K562 (cell line): ENCODE results near the gene ITSN1. TPM values are rescaled to one million over a fixed set of nuclear protein-coding genes. Genes with fewer than 3 reads are reported as not detected.

Experiments used
- ATAC-seq: fragments of 200-7000 bp; cut with Tn5 transposase; 3 replicates; pipeline ENCODE4 v1.9.1; 2020; ENCODE audit warnings: moderate library complexity
- BruUV-seq: library from RNA; stranded (reverse); fragments of 400-500 nt; replicated peaks from 2 replicates; lab custom pipeline; 2021; lab: Mats Ljungman, UMichigan
- CTCF ChIA-PET: fragments of 300-600 bp; formaldehyde crosslinking; extraction: SDS; loops from one replicate; lab custom pipeline; 2021; ENCODE audit warnings: low intra/inter-chr PET ratio; lab: Yijun Ruan, JAX
- POLR2A ChIA-PET: fragments of 300-600, 350-650 bp; sonication (Branson Sonifier 250); formaldehyde crosslinking; extraction: SDS; loops from one replicate; lab custom pipeline; 2021; ENCODE audit warnings: antibody characterized with exemption, inconsistent platforms; lab: Yijun Ruan, JAX
- DNase-seq, 4 experiments: peaks; one replicate each; pipeline versions ENCODE4 v3.0.0 to v3.0.0-alpha.2; 2011 to 2018; ENCODE audit warnings: low spot score in 3 of 4, mixed read lengths in 3 of 4; ENCODE audit errors: extremely low read depth in 1 of 4
- FAIRE-seq: peaks from 2 replicates; lab custom pipeline; 2011; peaks lifted over from hg19 to GRCh38; lab: Jason Lieb, UNC
- H2AFZ ChIP-seq: 2 replicates; pipeline ENCODE4 v1.6.0; 2011; ENCODE audit warnings: low read depth, low read length, control low read depth, inconsistent platforms
- H3K27ac ChIP-seq: fragments of 200-600 bp; 3 replicates; pipeline ENCODE4 v1.8.0; 2011; ENCODE audit warnings: low read depth, mild to moderate bottlenecking, control low read depth, inconsistent platforms, low read length, moderate library complexity, mixed read lengths; ENCODE audit errors: extremely low read depth
- H3K27me3 ChIP-seq, 2 experiments: fragments of 300-600 bp in 1 of 2; 2 replicates in 1 of 2; 3 replicates in 1 of 2; pipeline versions ENCODE4 v1.6.0 to v1.8.0; 2011; ENCODE audit warnings: inconsistent platforms in 2 of 2, low read length in 2 of 2, mild to moderate bottlenecking in 1 of 2, mixed read lengths in 1 of 2, moderate library complexity in 1 of 2; ENCODE audit not compliant: control insufficient read depth in 2 of 2, insufficient read depth in 2 of 2
- H3K36me3 ChIP-seq: fragments of 300-600 bp; 3 replicates; pipeline ENCODE4 v1.8.0; 2011; ENCODE audit warnings: mild to moderate bottlenecking, low read length, inconsistent platforms; ENCODE audit not compliant: control insufficient read depth, insufficient read depth
- H3K4me1 ChIP-seq, 2 experiments: fragments of 200-600 bp in 1 of 2; replicated peaks in 1 of 2; 2 replicates in 1 of 2; 3 replicates in 1 of 2; pipeline versions ENCODE4 v1.5.1 to v1.8.0; 2011; ENCODE audit warnings: inconsistent platforms in 2 of 2, low read length in 2 of 2, mild to moderate bottlenecking in 1 of 2, mixed read lengths in 1 of 2, moderate library complexity in 1 of 2; ENCODE audit not compliant: control insufficient read depth in 2 of 2, insufficient read depth in 2 of 2
- H3K4me2 ChIP-seq: 2 replicates; pipeline ENCODE4 v1.6.1; 2011; ENCODE audit warnings: low read length, control low read depth, inconsistent platforms, mixed read lengths; ENCODE audit not compliant: insufficient read depth
- H3K4me3 ChIP-seq: fragments of 200-600 bp; sonication (generic), shearing (Covaris generic); 2 replicates; pipeline ENCODE4 v1.5.1; 2016; ENCODE audit warnings: control low read depth, inconsistent platforms
- H3K79me2 ChIP-seq: fragments of 200-600 bp; 3 replicates; pipeline ENCODE4 v1.8.0; 2011; ENCODE audit warnings: low read length, inconsistent platforms; ENCODE audit not compliant: control insufficient read depth, insufficient read depth
- H3K9ac ChIP-seq, 2 experiments: 2 replicates each; pipeline versions ENCODE4 v1.6.0 to v1.6.1; 2011; ENCODE audit warnings: low read depth in 2 of 2, low read length in 2 of 2, control low read depth in 1 of 2, inconsistent platforms in 1 of 2, mild to moderate bottlenecking in 1 of 2, mixed read lengths in 1 of 2; ENCODE audit not compliant: insufficient read depth in 1 of 2
- H3K9me1 ChIP-seq: one replicate; pipeline ENCODE4 v1.6.0; 2011; ENCODE audit warnings: inconsistent platforms, mild to moderate bottlenecking, low read length, moderate library complexity; ENCODE audit not compliant: control insufficient read depth, insufficient read depth
- H3K9me3 ChIP-seq: replicated peaks from 2 replicates; pipeline ENCODE4 v1.5.1; 2011; ENCODE audit warnings: low read depth, low read length, inconsistent platforms; ENCODE audit not compliant: control insufficient read depth, insufficient read depth
- H4K20me1 ChIP-seq: replicated peaks from 2 replicates; pipeline ENCODE4 v1.6.1; 2011; ENCODE audit warnings: low read length, inconsistent platforms, mixed read lengths; ENCODE audit not compliant: control insufficient read depth, insufficient read depth
- C11orf30 ChIP-seq: fragments of 450-650 bp; IDR thresholded peaks from 2 replicates; pipeline ENCODE4 v1.6.1; 2016; ENCODE audit warnings: low read depth, mild to moderate bottlenecking
- ETV5 ChIP-seq: sonication (generic); formaldehyde crosslinking; IDR thresholded peaks from 2 replicates; pipeline ENCODE4 v1.4.0; 2020; ENCODE audit warnings: low read depth, mild to moderate bottlenecking, missing genetic modification reagents
- NRF1 ChIP-seq, 2 experiments: fragments of 450-650 bp; IDR thresholded peaks in 1 of 2; conservative IDR thresholded peaks in 1 of 2; 2 replicates each; pipeline ENCODE4 v1.6.1; 2014; ENCODE audit warnings: mild to moderate bottlenecking in 2 of 2
- WGBS: fragments of 100-300 bp; shearing (Covaris generic); methylation state at CpG from one replicate; pipeline ENCODE4 v1.1.6; 2016; ENCODE audit warnings: low coverage, mixed read lengths; ENCODE audit not compliant: insufficient coverage; ENCODE audit errors: missing lambda C conversion rate; 5-methylcytosine and 5-hydroxymethylcytosine counted together
- in situ Hi-C: fragments of 300-500 bp; cut with MboI; formaldehyde crosslinking; loops from 4 replicates; pipeline ENCODE4 v1.15.0; 2018; ENCODE audit warnings: inconsistent platforms, mixed read lengths
- intact Hi-C: fragments of 100-400 bp; cut with micrococcal nuclease; formaldehyde crosslinking; loops from 2 replicates; pipeline ENCODE4 v1.14.2; 2022
- polyA plus RNA-seq, 8 experiments: library from polyadenylated mRNA; depleted of rRNA in 4 of 8; stranded (reverse) in 5 of 8; unstranded in 3 of 8; fragments of >200 nt; fragmentation: Nextera tagmentation in 2 of 8; fragmentation: Illumina TruSeq in 1 of 8; extraction: Ambion mirVana in 2 of 8; extraction: Trizol in 1 of 8; gene quantifications; 2 replicates each; pipeline versions ENCODE4 v1.2.1 to v1.2.3, GENCODE V29; 2011 to 2014; ENCODE audit warnings: inconsistent platforms in 1 of 8, missing spikeins in 1 of 8
- total RNA-seq, 7 experiments: library from RNA; depleted of rRNA in 6 of 7; stranded (reverse); fragments of >200 nt in 6 of 7; fragmentation: Illumina TruSeq in 2 of 7; extraction: Trizol in 2 of 7; gene quantifications; 2 replicates each; pipeline versions ENCODE4 v1.2.1 to v1.2.3, GENCODE V29; 2011 to 2021; ENCODE audit warnings: low replicate concordance in 1 of 7
- TF ChIP-seq, protein P1 (sequence below): sonication (generic); formaldehyde crosslinking; IDR thresholded peaks from 2 replicates; pipeline ENCODE4 v1.5.0; 2020; ENCODE audit warnings: missing genetic modification reagents
- TF ChIP-seq, protein P2 (sequence below): sonication (generic); formaldehyde crosslinking; IDR thresholded peaks from 2 replicates; pipeline ENCODE4 v1.9.0; 2022; ENCODE audit warnings: mild to moderate bottlenecking, missing genetic modification reagents

ITSN1 gene
- total and polyA plus RNA-seq, 9 of the 15 experiments (the other 6 are each of a cell fraction or from before 2014, with no cell fraction given), result 1.1 to 12.6 (median 4.8) TPM

DNA sequence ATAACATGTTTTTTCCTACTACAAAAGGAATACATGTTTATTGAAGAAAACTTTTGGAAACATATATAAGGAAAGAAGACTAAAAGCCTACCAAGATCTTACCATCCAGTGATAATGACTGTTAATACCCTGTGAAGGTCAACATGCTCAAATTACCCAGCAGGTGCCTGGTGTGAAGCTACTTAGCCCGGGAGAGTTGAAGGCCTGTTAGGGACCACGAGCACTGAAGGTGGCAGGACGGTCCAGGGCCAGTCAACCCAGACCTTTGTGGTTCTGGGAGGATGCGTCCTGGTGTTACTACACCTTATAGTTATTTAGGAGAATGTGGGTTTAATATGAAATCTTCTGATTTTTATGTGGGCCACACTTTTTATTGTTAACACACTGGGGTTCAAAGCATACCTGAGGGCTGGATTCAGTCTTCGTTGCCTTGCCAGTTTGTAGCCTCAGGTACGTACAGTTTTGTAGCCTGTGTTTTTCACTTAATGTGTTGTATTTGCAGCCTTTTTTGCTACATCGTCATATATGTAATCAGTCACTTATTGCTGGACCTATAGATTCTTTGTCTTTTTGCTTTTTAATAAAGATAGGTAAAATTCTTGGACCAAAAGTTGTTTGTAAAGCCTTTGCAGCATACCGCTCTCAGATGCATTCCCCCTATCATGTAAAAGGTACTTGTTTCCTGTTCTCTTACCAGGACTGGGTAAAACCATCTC is 9.8 kb downstream of the ITSN1 start:
- intact Hi-C loops (no loop called here), in situ Hi-C loops (no loop called here)
- Histone ChIP-seq H3K27ac (no peak overlapping the region), H3K36me3 (no peaks in the 10 kb centered on the region), H2AFZ (no peak overlapping the region), H3K79me2 (no peaks in the 10 kb centered on the region), H3K9me3 (no peaks in the 10 kb centered on the region), H3K4me3 (no peak overlapping the region), H3K9me1 (no peaks in the 10 kb centered on the region), H3K27me3 (peaks cover 0 to 3% of the 10 kb centered on the region in 2 experiments; a peak in 2 of 5 replicates), H3K4me2 (no peak overlapping the region), H3K4me1 (peaks cover 5 to 6% of the 10 kb centered on the region in 2 experiments; a peak in 3 of 5 replicates), H4K20me1 (no peaks in the 10 kb centered on the region), H3K9ac (no peak overlapping the region)
- CTCF ChIA-PET, result no interaction called here
- ATAC-seq (no peak), FAIRE-seq (no peak), DNase-seq (no peak)
- no TSS peak for BruUV-seq
- 35% methylated on average over 8 of the region's 8 CpGs for WGBS
- no peak for TF ChIP-seq NRF1 (conservative IDR thresholded peaks at IDR 0.05 in 1 of 2, IDR thresholded peaks at IDR 0.05 in 1 of 2)
- peak; percentile 13; the same call in 1 of the 2 replicates for TF ChIP-seq C11orf30
- TF ChIP-seq, all 486 proteins: peak for 1
- POLR2A ChIA-PET, result no interaction called here

DNA sequence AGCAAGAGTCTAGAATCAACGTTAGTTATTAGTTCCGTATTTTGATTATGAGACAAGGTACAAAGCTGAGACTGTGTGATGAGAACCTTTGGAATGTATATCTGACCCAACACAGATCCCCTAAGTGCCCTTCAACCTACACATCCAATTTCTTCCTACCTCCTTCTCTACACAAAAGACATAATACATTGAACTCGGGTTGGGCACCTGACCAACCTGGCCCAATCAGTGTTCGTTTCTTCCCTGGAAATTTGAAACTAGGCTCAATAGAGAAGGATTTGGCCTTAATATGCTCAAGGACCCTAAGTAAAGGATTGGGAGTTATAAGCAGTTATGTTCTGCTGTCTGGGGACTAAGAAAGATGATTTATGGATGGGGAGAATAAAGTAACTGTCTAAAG is 12.1 kb downstream of the ITSN1 start:
- no peaks in the 10 kb centered on the region for H4K20me1 ChIP-seq
- no peak overlapping the region for H3K4me3 ChIP-seq
- peaks cover 5 to 14% of the 10 kb centered on the region in 2 experiments; a peak in 4 of 5 replicates for H3K4me1 ChIP-seq
- ChIA-PET CTCF (no interaction called here), POLR2A (interaction anchor here (0.6 kb wide), 1 partner anchor 20 kb away, joined by 5 read pairs; no protein-coding TSS in a partner anchor)
- TF ChIP-seq ETV5 (CRISPR knock-in tag), result no peak
- TF ChIP-seq, protein P1, sequence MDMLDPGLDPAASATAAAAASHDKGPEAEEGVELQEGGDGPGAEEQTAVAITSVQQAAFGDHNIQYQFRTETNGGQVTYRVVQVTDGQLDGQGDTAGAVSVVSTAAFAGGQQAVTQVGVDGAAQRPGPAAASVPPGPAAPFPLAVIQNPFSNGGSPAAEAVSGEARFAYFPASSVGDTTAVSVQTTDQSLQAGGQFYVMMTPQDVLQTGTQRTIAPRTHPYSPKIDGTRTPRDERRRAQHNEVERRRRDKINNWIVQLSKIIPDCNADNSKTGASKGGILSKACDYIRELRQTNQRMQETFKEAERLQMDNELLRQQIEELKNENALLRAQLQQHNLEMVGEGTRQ (CRISPR knock-in tag), result peak; percentile 35
- TF ChIP-seq, protein P2, sequence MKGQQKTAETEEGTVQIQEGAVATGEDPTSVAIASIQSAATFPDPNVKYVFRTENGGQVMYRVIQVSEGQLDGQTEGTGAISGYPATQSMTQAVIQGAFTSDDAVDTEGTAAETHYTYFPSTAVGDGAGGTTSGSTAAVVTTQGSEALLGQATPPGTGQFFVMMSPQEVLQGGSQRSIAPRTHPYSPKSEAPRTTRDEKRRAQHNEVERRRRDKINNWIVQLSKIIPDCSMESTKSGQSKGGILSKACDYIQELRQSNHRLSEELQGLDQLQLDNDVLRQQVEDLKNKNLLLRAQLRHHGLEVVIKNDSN (CRISPR knock-in tag), result peak; percentile 40
- H3K79me2 ChIP-seq, result no peaks in the 10 kb centered on the region
- 19% methylated on average over 4 of the region's 4 CpGs for WGBS
- no peak for ATAC-seq
- no peaks in the 10 kb centered on the region for H3K36me3 ChIP-seq
- H3K27ac ChIP-seq, result no peak overlapping the region
- FAIRE-seq, result no peak
- intact Hi-C loops (no loop called here), in situ Hi-C loops (no loop called here)
- no peak overlapping the region for H3K9ac ChIP-seq
- H3K4me2 ChIP-seq, result no peak overlapping the region
- no peaks in the 10 kb centered on the region for H3K9me3 ChIP-seq
- H2AFZ ChIP-seq, result no peak overlapping the region
- H3K27me3 ChIP-seq, result peaks cover 0 to 3% of the 10 kb centered on the region in 2 experiments; a peak in 2 of 5 replicates
- H3K9me1 ChIP-seq, result no peaks in the 10 kb centered on the region
- no peak for DNase-seq
- no TSS peak for BruUV-seq
